ENCODE data around the gene HAT1. TPM values are rescaled to one million over a fixed set of nuclear protein-coding genes. Genes with fewer than 3 reads are reported as not detected.

The HAT1 gene
- total RNA-seq, 1 donor from 2014 or later = 25.8 TPM

- Histone ChIP-seq H3K27me3 (ENCODE audit: control insufficient read depth, insufficient read depth, low read length) (no peaks in the 10 kb centered on the region), H3K36me3 (ENCODE audit: control insufficient read depth, insufficient read depth, low read length) (no peaks in the 10 kb centered on the region), H3K4me3 (ENCODE audit: low read depth, low read length) (peak overlapping the region; percentile 87)
- DNase-seq (ENCODE audit: low read depth) (no peak), FAIRE-seq (no peak)
- no peak for TF ChIP-seq CTCF (IDR thresholded peaks at IDR 0.05; ENCODE audit: insufficient read depth, low read length, severe bottlenecking)
Measured at GRCh38 chr2:171999161-171999560, 76.9 kb downstream of the HAT1 start.

- peak; percentile 74 for DNase-seq (ENCODE audit: low read depth)
- H3K27me3 ChIP-seq (ENCODE audit: control insufficient read depth, insufficient read depth, low read length) = no peaks in the 10 kb centered on the region
- H3K36me3 ChIP-seq (ENCODE audit: control insufficient read depth, insufficient read depth, low read length) = no peaks in the 10 kb centered on the region
- FAIRE-seq = no peak
- no peak for TF ChIP-seq CTCF (IDR thresholded peaks at IDR 0.05; ENCODE audit: insufficient read depth, low read length, severe bottlenecking)
- peak within 1 kb of the TSS; percentile 87 for H3K4me3 ChIP-seq (ENCODE audit: low read depth, low read length)
Measured at GRCh38 chr2:171999604-172000469, 77.6 kb downstream of the HAT1 start, which contains the start of gene METAP1D. Gene METAP1D (plus strand): TSS chr2:171999953. CDS start chr2:171999970, 17 bp downstream.

GRCh38 chr2:172000696-172001361 lies 78.6 kb downstream of the HAT1 start:
- H3K4me3 ChIP-seq (ENCODE audit: low read depth, low read length) = peak overlapping the region; percentile 87
- TF ChIP-seq CTCF (IDR thresholded peaks at IDR 0.05; ENCODE audit: insufficient read depth, low read length, severe bottlenecking) = no peak
- H3K36me3 ChIP-seq (ENCODE audit: control insufficient read depth, insufficient read depth, low read length) = no peaks in the 10 kb centered on the region
- no peaks in the 10 kb centered on the region for H3K27me3 ChIP-seq (ENCODE audit: control insufficient read depth, insufficient read depth, low read length)
- DNase-seq (ENCODE audit: low read depth) (no peak), FAIRE-seq (no peak)

- DNase-seq (ENCODE audit: low read depth) = no peak
- H3K36me3 ChIP-seq (ENCODE audit: control insufficient read depth, insufficient read depth, low read length) = no peaks in the 10 kb centered on the region
- no peak overlapping the region for H3K4me3 ChIP-seq (ENCODE audit: low read depth, low read length)
- no peak for FAIRE-seq
- no peak for TF ChIP-seq CTCF (IDR thresholded peaks at IDR 0.05; ENCODE audit: insufficient read depth, low read length, severe bottlenecking)
- H3K27me3 ChIP-seq (ENCODE audit: control insufficient read depth, insufficient read depth, low read length) = no peaks in the 10 kb centered on the region
Measured at GRCh38 chr2:172007372-172007771, 85.1 kb downstream of the HAT1 start.

GRCh38 chr2:172009823-172010222 lies 87.6 kb downstream of the HAT1 start:
- Histone ChIP-seq H3K27me3 (ENCODE audit: control insufficient read depth, insufficient read depth, low read length) (no peaks in the 10 kb centered on the region), H3K4me3 (ENCODE audit: low read depth, low read length) (no peak overlapping the region), H3K36me3 (ENCODE audit: control insufficient read depth, insufficient read depth, low read length) (no peaks in the 10 kb centered on the region)
- no peak for TF ChIP-seq CTCF (IDR thresholded peaks at IDR 0.05; ENCODE audit: insufficient read depth, low read length, severe bottlenecking)
- FAIRE-seq = no peak
- no peak for DNase-seq (ENCODE audit: low read depth)
